Lung (tissue), 12 donors: ENCODE data around the gene CEBPZ. TPM values are rescaled to one million over a fixed set of nuclear protein-coding genes. Genes with fewer than 3 reads are reported as not detected.

Experiments
- ATAC-seq: fragments of 200-7000 bp; cut with Tn5 transposase; one replicate; pipeline ENCODE4 v1.9.1; 2020; ENCODE audit warnings: moderate number of reproducible peaks; ENCODE audit not compliant: insufficient read depth, low FRiP score
- DNase-seq, 3 donors: peaks; one replicate each; pipeline ENCODE4 v3.0.0-alpha.2; 2013 to 2017
- H3K27ac ChIP-seq, 2 donors: one replicate each; pipeline ENCODE4 v1.5.1; 2013; ENCODE audit warnings: mild to moderate bottlenecking in 2 of 2, moderate library complexity in 2 of 2, control low read depth in 1 of 2, inconsistent platforms in 1 of 2, low read depth in 1 of 2, low read length in 1 of 2
- H3K27me3 ChIP-seq, 3 donors: one replicate each; pipeline ENCODE4 v1.5.1; 2013; ENCODE audit warnings: low read length in 2 of 3; ENCODE audit not compliant: control insufficient read depth in 3 of 3, insufficient read depth in 3 of 3
- H3K36me3 ChIP-seq, 4 donors: one replicate each; pipeline ENCODE4 v1.5.1; 2013; ENCODE audit warnings: low read length in 4 of 4, mild to moderate bottlenecking in 1 of 4, moderate library complexity in 1 of 4; ENCODE audit not compliant: control insufficient read depth in 4 of 4, insufficient read depth in 4 of 4
- H3K4me1 ChIP-seq, 5 donors: one replicate each; pipeline ENCODE4 v1.5.1; 2013; ENCODE audit warnings: low read length in 5 of 5, mild to moderate bottlenecking in 2 of 5, moderate library complexity in 1 of 5; ENCODE audit not compliant: control insufficient read depth in 5 of 5, insufficient read depth in 5 of 5
- H3K4me3 ChIP-seq: one replicate; pipeline ENCODE4 v1.5.1; 2013; ENCODE audit warnings: mild to moderate bottlenecking, control low read depth, moderate library complexity
- H3K9ac ChIP-seq, 2 donors: one replicate each; pipeline ENCODE4 v1.5.1; 2013; ENCODE audit warnings: low read length in 2 of 2, control low read depth in 1 of 2; ENCODE audit not compliant: insufficient read depth in 1 of 2
- H3K9me3 ChIP-seq, 4 donors: one replicate each; pipeline ENCODE4 v1.5.1; 2013; ENCODE audit warnings: low read length in 3 of 4, mild to moderate bottlenecking in 1 of 4, moderate library complexity in 1 of 4; ENCODE audit not compliant: control insufficient read depth in 4 of 4, insufficient read depth in 3 of 4
- CTCF ChIP-seq: IDR thresholded peaks from 2 replicates; pipeline ENCODE4 v1.5.1; 2012; ENCODE audit warnings: mild to moderate bottlenecking; ENCODE audit errors: control extremely low read depth, extremely low read depth
- WGBS, 2 donors: extraction: QIAGEN DNeasy Blood & Tissue Kit; methylation state at CpG; one replicate each; pipeline ENCODE4 v1.1.7; 2013; 5-methylcytosine and 5-hydroxymethylcytosine counted together
- polyA plus RNA-seq, 2 donors: library from polyadenylated mRNA; stranded (reverse); fragments of 200-250 nt; gene quantifications; one replicate each; pipeline ENCODE4 v1.2.1, GENCODE V29; 2013
- total RNA-seq, 2 donors: library from RNA; depleted of rRNA in 1 of 2; stranded (reverse); fragments of >200 nt in 1 of 2; gene quantifications; one replicate each; pipeline ENCODE4 v1.2.1, GENCODE V29; 2014 to 2021
- donor health status: control.
- donor health status: control.
- donor health status: Bipolar disorder and iron deficiency.
- donor health status: healthy.
- donor health status: DM: yes; HTN: yes; CAD: no.

The CEBPZ gene
- total and polyA plus RNA-seq, 4 donors = 36.7 to 66.7 (median 45.0) TPM

DNA sequence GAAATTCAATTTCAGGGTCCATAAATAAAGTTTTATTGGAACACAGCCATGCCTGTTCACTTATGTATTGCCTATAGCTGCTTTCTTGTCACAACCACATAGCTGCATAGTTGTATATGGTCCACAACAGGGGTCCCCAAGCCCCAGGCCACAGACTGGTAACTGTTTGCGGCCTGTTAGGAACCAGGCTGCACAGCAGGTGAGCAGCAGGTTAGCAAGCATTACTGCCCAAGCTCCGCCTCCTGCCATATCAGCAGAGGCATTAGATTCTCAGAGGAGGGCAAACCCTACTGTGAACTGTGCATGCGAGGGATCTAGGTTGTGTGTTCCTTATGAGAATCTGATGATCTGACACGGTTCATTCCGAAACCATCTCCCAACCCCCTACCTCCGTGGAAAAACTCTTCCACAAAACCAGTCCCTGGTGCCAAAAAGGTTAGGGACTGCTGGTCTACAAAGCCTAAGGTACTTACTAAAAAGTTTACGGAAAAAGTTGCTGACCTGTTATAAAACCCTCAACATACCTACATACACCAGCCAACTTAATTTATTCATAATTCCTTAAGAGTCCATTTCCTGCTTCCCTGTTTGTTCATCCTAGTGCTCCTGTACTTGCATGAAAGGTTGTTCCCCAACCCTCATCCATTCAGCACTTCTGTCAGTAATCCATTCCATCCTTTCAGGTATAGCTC is 40.1 kb upstream of the CEBPZ start:
- WGBS, 2 donors = 85 to 88% methylated on average over 7 of the region's 7 CpGs

GRCh38 chr2:37268111-37268510 is 36.7 kb upstream of the CEBPZ start:
- TF ChIP-seq CTCF = no peak
- H3K4me1 ChIP-seq = no peaks in the 10 kb centered on the region
- no peak overlapping the region for H3K9ac ChIP-seq
- DNase-seq (no peak), ATAC-seq (no peak)
- H3K9me3 ChIP-seq = no peaks in the 10 kb centered on the region
- no peak overlapping the region for H3K27ac ChIP-seq
- no peak overlapping the region for H3K4me3 ChIP-seq
- peaks cover 5 to 29% (median 10%) of the 10 kb centered on the region in 4 donors for H3K36me3 ChIP-seq
- WGBS, 2 donors = 66 to 78% methylated on average over 4 of the region's 4 CpGs
- H3K27me3 ChIP-seq = no peaks in the 10 kb centered on the region

More for the DNA sequence above, 40.1 kb upstream of the CEBPZ start:
- Histone ChIP-seq H3K9ac (no peak overlapping the region), H3K9me3 (no peaks in the 10 kb centered on the region), H3K36me3 (peaks cover 11 to 37% (median 19%) of the 10 kb centered on the region in 4 donors), H3K4me1 (no peaks in the 10 kb centered on the region), H3K27me3 (no peaks in the 10 kb centered on the region), H3K27ac (no peak overlapping the region), H3K4me3 (no peak overlapping the region)
- ATAC-seq = no peak
- no peak for TF ChIP-seq CTCF
- no peak for DNase-seq

DNA sequence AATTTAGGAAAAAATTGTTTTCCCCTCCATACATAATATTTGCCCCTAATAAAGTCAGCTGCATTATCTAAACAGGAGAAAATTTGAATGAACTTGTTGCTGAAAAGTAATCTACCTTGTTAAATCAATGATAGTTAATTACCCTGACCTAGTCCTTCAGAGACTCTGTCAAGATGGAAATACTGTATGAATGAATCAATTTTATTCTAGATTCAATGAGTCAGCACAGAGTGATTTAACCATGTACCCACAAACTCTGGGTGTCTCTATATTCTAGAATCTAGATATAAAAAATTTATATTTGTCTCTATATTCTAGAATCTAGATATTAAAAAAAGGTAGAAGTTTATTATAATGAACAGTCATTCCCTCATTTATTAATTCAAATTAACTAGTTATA is 36.3 kb upstream of the CEBPZ start:
- Histone ChIP-seq H3K4me1 (no peaks in the 10 kb centered on the region), H3K9ac (no peak overlapping the region), H3K27ac (no peak overlapping the region), H3K27me3 (no peaks in the 10 kb centered on the region), H3K36me3 (peaks cover 5 to 25% (median 10%) of the 10 kb centered on the region in 4 donors), H3K4me3 (no peak overlapping the region), H3K9me3 (no peaks in the 10 kb centered on the region)
- TF ChIP-seq CTCF = no peak
- ATAC-seq (no peak), DNase-seq (no peak)

DNA sequence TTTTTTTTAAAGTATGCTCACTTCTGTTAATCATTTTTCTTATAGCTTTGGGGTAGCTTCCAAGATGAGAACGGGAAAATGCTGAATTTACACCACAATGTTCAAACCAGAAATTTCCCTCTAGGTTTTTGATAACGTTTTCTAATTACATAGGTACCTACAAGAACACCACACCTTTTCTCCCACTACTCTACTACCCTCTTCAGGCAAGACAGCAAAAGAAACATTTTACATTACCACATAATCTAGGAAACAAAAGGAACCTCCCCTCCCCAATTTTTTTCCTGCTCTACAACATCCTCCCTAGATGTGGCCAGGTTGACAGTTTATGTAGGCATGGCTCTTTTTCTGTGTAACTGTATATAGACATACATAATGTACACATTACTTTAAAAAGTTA is 32.4 kb upstream of the CEBPZ start:
- peaks cover 2 to 15% (median 5%) of the 10 kb centered on the region in 4 donors for H3K36me3 ChIP-seq
- H3K9me3 ChIP-seq = no peaks in the 10 kb centered on the region
- no peak overlapping the region for H3K27ac ChIP-seq
- no peaks in the 10 kb centered on the region for H3K27me3 ChIP-seq
- ATAC-seq = no peak
- 78 to 86% methylated on average over 2 of the region's 2 CpGs for WGBS, 2 donors
- no peak overlapping the region for H3K9ac ChIP-seq
- no peaks in the 10 kb centered on the region for H3K4me1 ChIP-seq
- H3K4me3 ChIP-seq = no peak overlapping the region
- no peak for TF ChIP-seq CTCF
- DNase-seq = no peak
